ENCODE data around the gene TRAPPC4. TPM values are rescaled to one million over a fixed set of nuclear protein-coding genes. Genes with fewer than 3 reads are reported as not detected.
A peak's percentile ranks its signal among the peaks of the same experiment; 100 is the strongest.
"Not testable (repeated sequence)": the region's sequence is repeated elsewhere in the genome, so short reads cannot be mapped to it uniquely, and the experiment has no call there.

The TRAPPC4 gene
- total RNA-seq, 1 experiment from 2014 or later: 51.4 TPM

DNA sequence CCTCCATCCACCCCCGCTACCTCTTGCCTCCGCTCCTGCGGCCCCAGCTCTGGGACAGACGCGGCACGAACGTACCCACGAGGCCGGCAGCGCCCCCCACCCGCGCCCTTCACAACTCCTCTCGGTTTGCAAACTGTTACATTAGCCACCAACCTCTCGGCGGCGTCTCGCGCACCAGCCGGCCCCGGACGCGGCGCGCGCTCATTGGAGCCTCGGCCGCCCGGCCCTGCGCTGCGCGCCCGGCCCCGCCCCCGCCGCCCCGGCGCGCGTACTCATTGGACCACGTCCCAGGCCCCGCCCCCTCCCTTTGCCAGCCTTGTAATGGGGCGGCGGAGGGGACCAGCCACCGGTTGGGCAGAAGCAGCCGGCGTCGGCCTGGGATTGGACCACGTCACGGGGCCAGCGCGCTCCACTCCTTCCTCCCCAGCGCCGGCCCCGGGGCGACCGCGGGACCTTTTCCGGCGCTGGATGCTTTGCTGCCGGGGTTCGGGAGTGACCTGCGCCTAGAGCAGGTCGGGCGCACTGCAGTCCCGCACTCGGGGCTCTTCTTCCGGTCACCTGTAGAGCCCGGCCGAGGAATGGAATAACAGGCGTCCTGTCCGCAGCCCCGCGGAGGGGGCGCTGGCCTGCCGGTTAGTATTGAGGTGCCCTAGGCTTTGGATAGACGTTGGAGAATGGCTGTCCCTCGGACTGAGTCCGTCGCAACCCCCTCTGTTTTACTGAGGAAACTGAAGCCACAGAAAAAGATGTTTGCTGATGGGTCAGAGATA is 38.6 kb downstream of the TRAPPC4 start, which contains the start of gene HYOU1:
Gene HYOU1, minus strand, starts transcription at position 206 of the 770 bp plus-strand sequence. CDS start 1,045 bp downstream, outside the sequence.
- Histone ChIP-seq H3K4me3 (peak within 1 kb of the TSS; percentile 90), H3F3A (ENCODE audit: insufficient read depth, low read depth) (peaks cover 17% of the 10 kb centered on the region; the same call in 1 of the 2 replicates), H3K4me1 (replicated peaks; ENCODE audit: insufficient read depth) (peaks cover 14% of the 10 kb centered on the region), H3K4me2 (peak within 1 kb of the TSS; percentile 98), H3K9me2 (ENCODE audit: insufficient read depth) (no peaks in the 10 kb centered on the region), H2AFZ (peak within 1 kb of the TSS; percentile 87), H3K79me2 (ENCODE audit: low read depth) (peaks cover 31% of the 10 kb centered on the region), H3K27ac (peak within 1 kb of the TSS; percentile 95), H3K36me3 (ENCODE audit: low read depth) (peaks cover 27% of the 10 kb centered on the region), H3K27me3 (ENCODE audit: insufficient read depth, low read depth) (no peaks in the 10 kb centered on the region), H4K20me1 (ENCODE audit: insufficient read depth) (peaks cover 11% of the 10 kb centered on the region; the same call in 1 of the 2 replicates), H3K9me3 (ENCODE audit: insufficient read depth, low read depth) (no peaks in the 10 kb centered on the region)
- TF ChIP-seq CTCF (conservative IDR thresholded peaks at IDR 0.05) (peak; percentile 41; the same call in 1 of the 2 replicates), EZH2 (IDR thresholded peaks at IDR 0.05; ENCODE audit: low read depth) (no peak)
- DNase-seq: peak; percentile 94 to 98
- no TSS peak for BruUV-seq (replicated peaks)
- ChIA-PET CTCF (interaction anchor here (0.6 to 1.0 kb wide), 2 partner anchors 83 to 281 kb away, joined by 3 to 4 read pairs; no protein-coding TSS in a partner anchor), POLR2A (ENCODE audit: unreplicated experiment) (interaction anchor here (0.6 to 0.8 kb wide), 5 partner anchors 11 to 64 kb away, joined by 3 to 9 read pairs (median 5); partner anchors contain the start of genes C2CD2L and VPS11)
- intact Hi-C loops (cut with micrococcal nuclease; ENCODE audit: unreplicated experiment): loop anchor here (2.0 kb wide), 2 partner anchors 38 to 140 kb away; a partner anchor contains a TSS

DNA sequence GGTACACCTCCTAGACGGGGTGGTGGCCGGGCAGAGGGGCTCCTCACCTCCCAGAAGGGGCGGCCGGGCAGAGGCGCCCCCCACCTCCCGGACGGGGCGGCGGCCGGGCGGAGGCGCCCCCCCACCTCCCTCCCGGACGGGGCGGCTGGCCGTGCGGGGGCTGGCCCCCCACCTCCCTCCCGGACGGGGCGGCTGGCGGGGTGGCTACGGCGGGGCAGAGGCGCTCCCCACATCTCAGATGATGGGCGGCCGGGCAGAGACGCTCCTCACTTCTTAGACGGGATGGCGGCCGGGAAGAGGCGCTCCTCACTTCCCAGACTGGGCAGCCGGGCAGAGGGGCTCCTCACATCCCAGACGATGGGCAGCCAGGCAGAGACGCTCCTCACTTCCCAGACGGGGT is 40.6 kb downstream of the TRAPPC4 start:
- H3K4me1 ChIP-seq (replicated peaks; ENCODE audit: insufficient read depth): peaks cover 14% of the 10 kb centered on the region
- H3K9me3 ChIP-seq (ENCODE audit: insufficient read depth, low read depth); H3K27ac ChIP-seq; H3K9me2 ChIP-seq (ENCODE audit: insufficient read depth); H3K4me2 ChIP-seq; H3K4me3 ChIP-seq; H2AFZ ChIP-seq; POLR2A ChIA-PET (ENCODE audit: unreplicated experiment); CTCF ChIA-PET; H3K36me3 ChIP-seq (ENCODE audit: low read depth); intact Hi-C loops (cut with micrococcal nuclease; ENCODE audit: unreplicated experiment); H3K27me3 ChIP-seq (ENCODE audit: insufficient read depth, low read depth); DNase-seq; BruUV-seq (replicated peaks): not testable (repeated sequence)
- peaks cover 11% of the 10 kb centered on the region; the same call in 1 of the 2 replicates for H4K20me1 ChIP-seq (ENCODE audit: insufficient read depth)
- H3F3A ChIP-seq (ENCODE audit: insufficient read depth, low read depth): peaks cover 17% of the 10 kb centered on the region; the same call in 1 of the 2 replicates
- peaks cover 31% of the 10 kb centered on the region for H3K79me2 ChIP-seq (ENCODE audit: low read depth)

DNA sequence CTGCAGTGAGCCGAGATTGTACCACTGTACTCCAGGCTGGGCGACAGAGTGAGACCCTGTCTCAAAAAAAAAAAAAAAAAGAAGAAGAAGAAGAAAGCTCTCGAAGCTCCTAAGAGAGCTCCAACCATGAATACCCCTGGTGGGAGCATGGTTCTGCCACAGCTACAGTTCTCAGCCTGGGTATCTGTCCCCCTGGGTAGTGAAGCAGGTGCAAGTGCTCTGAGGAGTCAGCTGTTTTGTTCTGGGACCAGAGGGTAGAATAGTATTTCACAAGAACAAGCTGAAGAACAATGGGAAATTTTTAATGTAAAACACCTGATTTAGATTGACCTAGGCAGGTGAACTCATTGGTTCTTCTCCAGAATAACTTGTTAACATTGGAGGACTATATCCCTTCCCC is 42.7 kb downstream of the TRAPPC4 start:
- Histone ChIP-seq H3K9me2 (ENCODE audit: insufficient read depth) (no peaks in the 10 kb centered on the region), H3K79me2 (ENCODE audit: low read depth) (peaks cover 19% of the 10 kb centered on the region), H2AFZ (no peak overlapping the region), H3K27me3 (ENCODE audit: insufficient read depth, low read depth) (no peaks in the 10 kb centered on the region), H3F3A (ENCODE audit: insufficient read depth, low read depth) (peaks cover 20% of the 10 kb centered on the region), H3K4me3 (no peak overlapping the region), H4K20me1 (ENCODE audit: insufficient read depth) (no peaks in the 10 kb centered on the region), H3K36me3 (ENCODE audit: low read depth) (no peaks in the 10 kb centered on the region), H3K4me1 (replicated peaks; ENCODE audit: insufficient read depth) (peaks cover 8% of the 10 kb centered on the region), H3K9me3 (ENCODE audit: insufficient read depth, low read depth) (no peaks in the 10 kb centered on the region), H3K27ac (no peak overlapping the region), H3K4me2 (no peak overlapping the region)
- no TSS peak for BruUV-seq (replicated peaks)
- peak in 1 of 2 experiments; percentile 1 for DNase-seq
- intact Hi-C loops (cut with micrococcal nuclease; ENCODE audit: unreplicated experiment): no loop called here
- no peak for TF ChIP-seq EZH2 (IDR thresholded peaks at IDR 0.05; ENCODE audit: low read depth)
- no peak for TF ChIP-seq CTCF (conservative IDR thresholded peaks at IDR 0.05)
- ChIA-PET CTCF (interaction anchor here (0.6 to 0.7 kb wide), 2 partner anchors 123 to 256 kb away, joined by 4 to 7 read pairs; partner anchors contain the start of gene MCAM), POLR2A (ENCODE audit: unreplicated experiment) (no interaction called here)
